ENCODE data around the gene TMEM256. TPM values are rescaled to one million over a fixed set of nuclear protein-coding genes. Genes with fewer than 3 reads are reported as not detected.

TMEM256 gene
- total and polyA plus RNA-seq, 9 of the 15 experiments (the other 6 are each of a cell fraction or from before 2014, with no cell fraction given) = 43.4 to 177 (median 68.5) TPM

DNA sequence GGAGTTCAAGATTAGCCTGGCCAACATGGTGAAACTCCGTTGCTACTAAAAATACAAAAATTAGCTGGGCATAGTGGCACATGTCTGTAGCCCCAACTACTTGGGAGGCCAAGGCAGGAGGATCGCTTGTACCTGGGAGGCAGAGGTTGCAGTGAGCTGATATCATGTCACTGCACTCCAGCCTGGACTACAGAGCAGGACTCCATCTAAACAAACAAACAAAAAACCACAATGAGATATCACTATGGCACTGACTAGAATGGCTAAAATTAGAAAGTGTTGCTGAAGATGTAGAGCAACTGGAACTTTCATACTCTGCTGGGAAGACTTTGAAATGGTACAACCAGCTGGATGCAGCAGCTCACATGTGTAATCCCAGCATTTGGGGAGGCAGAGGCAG lies 29.5 kb downstream of the TMEM256 start (continued):
- TF ChIP-seq REST (IDR thresholded peaks at IDR 0.05; ENCODE audit: borderline replicate concordance) (no peak), REST (CRISPR knock-in tag; IDR thresholded peaks at IDR 0.05; ENCODE audit: low read depth) (no peak), TBP (optimal IDR thresholded peaks at IDR 0.05; ENCODE audit: low read depth, low read length) (no peak), E2F3 (CRISPR knock-in tag; IDR thresholded peaks at IDR 0.05) (no peak), NFE2L1 (tag; IDR thresholded peaks at IDR 0.05; ENCODE audit: borderline replicate concordance, low read depth) (no peak), SMAD3 (CRISPR knock-in tag; conservative IDR thresholded peaks at IDR 0.05) (no peak), SETDB1 (IDR thresholded peaks at IDR 0.05; ENCODE audit: low read length) (no peak), FOXP4 (CRISPR knock-in tag; IDR thresholded peaks at IDR 0.05; ENCODE audit: borderline replicate concordance) (no peak), OTX1 (CRISPR knock-in tag; IDR thresholded peaks at IDR 0.05) (no peak), NBN (IDR thresholded peaks at IDR 0.05; ENCODE audit: low read depth) (no peak), SRSF1 (IDR thresholded peaks at IDR 0.05; ENCODE audit: low read depth, low read length) (no peak), SOX6 (IDR thresholded peaks at IDR 0.05) (0 out of 2 replicates have a peak, but pooled peaks have one; percentile 33), SRF (CRISPR knock-in tag; IDR thresholded peaks at IDR 0.05) (no peak)
- TF ChIP-seq, protein P1, sequence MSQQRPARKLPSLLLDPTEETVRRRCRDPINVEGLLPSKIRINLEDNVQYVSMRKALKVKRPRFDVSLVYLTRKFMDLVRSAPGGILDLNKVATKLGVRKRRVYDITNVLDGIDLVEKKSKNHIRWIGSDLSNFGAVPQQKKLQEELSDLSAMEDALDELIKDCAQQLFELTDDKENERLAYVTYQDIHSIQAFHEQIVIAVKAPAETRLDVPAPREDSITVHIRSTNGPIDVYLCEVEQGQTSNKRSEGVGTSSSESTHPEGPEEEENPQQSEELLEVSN (IDR thresholded peaks at IDR 0.05; ENCODE audit: borderline replicate concordance in 1 of 2, extremely low read depth in 1 of 2, insufficient read depth in 1 of 2, insufficient read length in 1 of 2, low read depth in 1 of 2, low read length in 1 of 2, poor library complexity in 1 of 2, severe bottlenecking in 1 of 2) = no peak
